AG04450 (cell line): ENCODE measurements around the gene RAPH1. TPM values are rescaled to one million over a fixed set of nuclear protein-coding genes. Genes with fewer than 3 reads are reported as not detected.

Experiments used
- CTCF ChIA-PET: fragments of 300-600, 350-600 bp; formaldehyde crosslinking; extraction: SDS; loops from one replicate; lab custom pipeline; 2022; ENCODE audit warnings: antibody characterized with exemption, inconsistent platforms; lab: Charles Lee
- POLR2A ChIA-PET: fragments of 350-600 bp; formaldehyde crosslinking; extraction: SDS; loops from one replicate; lab custom pipeline; 2021; ENCODE audit warnings: antibody characterized with exemption, inconsistent platforms; lab: Yijun Ruan, JAX
- DNase-seq: peaks from one replicate; pipeline ENCODE4 v3.0.0-alpha.2; 2011; ENCODE audit warnings: low read depth, low spot score
- H3K27ac ChIP-seq: one replicate; pipeline ENCODE4 v1.5.1; 2012; ENCODE audit warnings: low read depth, low read length, control low read depth
- H3K27me3 ChIP-seq: one replicate; pipeline ENCODE4 v1.6.0; 2012; ENCODE audit warnings: low read length; ENCODE audit not compliant: control insufficient read depth, insufficient read depth
- H3K4me3 ChIP-seq: 2 replicates; pipeline ENCODE4 v1.5.1; 2011; ENCODE audit warnings: mild to moderate bottlenecking, low read depth, low read length, control low read depth
- H3K9me3 ChIP-seq: 2 replicates; pipeline ENCODE4 v1.5.1; 2012; ENCODE audit warnings: low read length; ENCODE audit not compliant: control insufficient read depth, insufficient read depth
- polyA plus RNA-seq: library from polyadenylated mRNA; depleted of rRNA; stranded (reverse); fragments of >200 nt; gene quantifications from 2 replicates; pipeline ENCODE4 v1.2.3, GENCODE V29; 2011; rRNA removed
- TF ChIP-seq, protein P1 (sequence below): IDR thresholded peaks from 2 replicates; pipeline ENCODE4 v1.5.1; 2011; ENCODE audit warnings: low read depth, low read length, control low read depth, inconsistent platforms

RAPH1 gene
- polyA plus RNA-seq, 1 experiment, result 6.0 TPM

DNA sequence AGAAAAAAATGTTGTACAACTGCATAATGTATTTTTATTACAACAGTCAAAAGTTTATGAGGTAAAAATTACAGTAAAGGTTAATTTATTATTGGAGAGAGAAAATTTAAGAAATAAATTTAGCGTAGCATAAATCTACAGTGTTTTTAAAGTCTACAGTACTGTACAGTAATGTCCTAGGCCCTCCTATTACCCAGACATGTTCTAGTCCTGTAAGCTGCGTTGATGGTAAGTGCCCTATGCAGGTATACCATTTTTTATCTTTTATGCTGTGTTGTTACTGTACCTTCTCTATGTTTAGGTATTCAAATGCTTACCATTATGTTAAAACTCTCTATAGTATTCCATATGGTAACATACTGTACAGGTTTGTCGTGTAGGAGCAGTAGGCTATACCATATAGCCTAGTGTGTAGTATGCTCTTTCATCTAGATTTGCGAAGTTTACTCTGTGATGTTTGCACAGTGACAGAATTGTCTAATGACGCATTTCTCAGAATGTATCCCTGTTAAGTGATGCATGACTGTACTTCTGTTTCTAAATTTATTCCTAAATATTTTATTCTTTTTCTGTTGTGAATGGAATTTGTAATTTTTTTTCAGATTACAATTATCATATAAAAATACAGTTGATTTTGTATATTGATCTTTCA is 182.4 kb downstream of the RAPH1 start:
- DNase-seq, result no peak
- Histone ChIP-seq H3K27ac (no peak overlapping the region), H3K27me3 (no peaks in the 10 kb centered on the region), H3K9me3 (no peaks in the 10 kb centered on the region), H3K4me3 (no peak overlapping the region)
- POLR2A ChIA-PET, result no interaction called here
- TF ChIP-seq, protein P1, sequence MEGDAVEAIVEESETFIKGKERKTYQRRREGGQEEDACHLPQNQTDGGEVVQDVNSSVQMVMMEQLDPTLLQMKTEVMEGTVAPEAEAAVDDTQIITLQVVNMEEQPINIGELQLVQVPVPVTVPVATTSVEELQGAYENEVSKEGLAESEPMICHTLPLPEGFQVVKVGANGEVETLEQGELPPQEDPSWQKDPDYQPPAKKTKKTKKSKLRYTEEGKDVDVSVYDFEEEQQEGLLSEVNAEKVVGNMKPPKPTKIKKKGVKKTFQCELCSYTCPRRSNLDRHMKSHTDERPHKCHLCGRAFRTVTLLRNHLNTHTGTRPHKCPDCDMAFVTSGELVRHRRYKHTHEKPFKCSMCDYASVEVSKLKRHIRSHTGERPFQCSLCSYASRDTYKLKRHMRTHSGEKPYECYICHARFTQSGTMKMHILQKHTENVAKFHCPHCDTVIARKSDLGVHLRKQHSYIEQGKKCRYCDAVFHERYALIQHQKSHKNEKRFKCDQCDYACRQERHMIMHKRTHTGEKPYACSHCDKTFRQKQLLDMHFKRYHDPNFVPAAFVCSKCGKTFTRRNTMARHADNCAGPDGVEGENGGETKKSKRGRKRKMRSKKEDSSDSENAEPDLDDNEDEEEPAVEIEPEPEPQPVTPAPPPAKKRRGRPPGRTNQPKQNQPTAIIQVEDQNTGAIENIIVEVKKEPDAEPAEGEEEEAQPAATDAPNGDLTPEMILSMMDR, result no peak
- CTCF ChIA-PET, result no interaction called here

DNA sequence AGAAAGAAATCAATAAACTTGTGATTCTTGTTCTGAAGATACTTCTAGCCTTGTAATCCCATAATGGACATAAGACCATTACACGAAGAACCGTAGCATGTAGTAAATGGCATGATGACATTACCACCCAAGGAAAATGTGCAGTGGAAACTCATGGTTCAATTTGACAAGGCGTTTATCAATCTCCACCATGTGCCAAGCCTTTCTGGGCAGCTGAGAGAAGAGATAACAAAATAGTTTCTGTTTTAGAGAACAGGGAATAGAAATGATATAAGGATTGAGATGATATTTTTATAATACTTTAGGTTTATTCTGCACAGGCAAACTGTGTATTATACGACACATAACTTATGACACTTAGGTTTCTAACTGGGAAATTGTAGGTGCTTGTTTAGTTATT is 187.7 kb downstream of the RAPH1 start:
- CTCF ChIA-PET, result no interaction called here
- H3K27ac ChIP-seq, result no peak overlapping the region
- no peaks in the 10 kb centered on the region for H3K9me3 ChIP-seq
- H3K27me3 ChIP-seq, result no peaks in the 10 kb centered on the region
- no peak for DNase-seq
- POLR2A ChIA-PET, result no interaction called here
- no peak overlapping the region for H3K4me3 ChIP-seq
- TF ChIP-seq, protein P1, result no peak

DNA sequence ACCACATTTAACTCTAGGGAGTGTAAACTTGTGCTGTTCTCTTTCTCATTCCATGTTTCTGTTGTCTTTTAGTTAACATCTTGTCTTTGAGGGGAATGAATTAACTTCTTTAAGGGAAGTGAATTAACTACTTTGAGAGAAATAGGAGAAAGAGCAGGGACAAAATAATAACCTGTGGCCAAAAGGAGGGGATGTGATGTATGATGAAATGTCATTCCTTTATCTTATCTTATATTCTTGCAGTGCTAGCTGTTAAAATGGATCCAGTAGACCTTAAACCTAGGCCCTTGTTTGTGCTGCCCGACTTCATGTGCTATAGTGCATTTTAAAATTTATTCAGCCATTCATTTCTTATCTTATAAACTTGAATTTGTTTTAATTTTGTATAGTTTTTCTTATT is 188.5 kb downstream of the RAPH1 start:
- TF ChIP-seq, protein P1, result no peak
- Histone ChIP-seq H3K27me3 (no peaks in the 10 kb centered on the region), H3K27ac (no peak overlapping the region), H3K4me3 (no peak overlapping the region), H3K9me3 (no peaks in the 10 kb centered on the region)
- POLR2A ChIA-PET, result no interaction called here
- CTCF ChIA-PET, result no interaction called here
- DNase-seq, result no peak

DNA sequence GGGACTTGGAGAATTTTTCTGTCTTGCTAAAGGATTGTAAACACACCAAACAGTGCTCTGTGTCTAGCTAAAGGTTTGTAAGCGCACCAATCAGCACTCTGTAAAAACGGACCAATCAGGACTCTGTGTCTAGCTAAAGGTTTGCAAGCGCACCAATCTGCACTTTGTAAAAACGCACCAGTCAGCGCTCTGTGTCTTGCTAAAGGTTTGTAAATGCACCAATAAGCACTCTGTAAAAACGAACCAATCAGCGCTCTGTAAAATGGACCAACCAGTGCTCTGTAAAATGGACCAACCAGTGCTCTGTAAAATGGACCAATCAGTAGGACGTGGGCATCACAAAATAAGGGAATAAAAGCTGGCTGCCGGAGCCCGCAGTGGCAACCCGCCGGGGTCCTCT is 190.4 kb downstream of the RAPH1 start:
- CTCF ChIA-PET, result no interaction called here
- POLR2A ChIA-PET, result no interaction called here

More for the DNA sequence above, 190.4 kb downstream of the RAPH1 start:
- TF ChIP-seq, protein P1, result no peak
- H3K4me3 ChIP-seq, result no peak overlapping the region
- H3K9me3 ChIP-seq, result no peaks in the 10 kb centered on the region
- no peak for DNase-seq
- H3K27me3 ChIP-seq, result no peaks in the 10 kb centered on the region
- H3K27ac ChIP-seq, result no peak overlapping the region

Other genes with a start within 250 kb of the RAPH1 start
- gene ABI2, start 206.9 kb downstream of the RAPH1 start, polyA plus RNA-seq, result 35.7 and 42.5 TPM in 2 replicates
- gene CD28, start 171.3 kb upstream of the RAPH1 start, polyA plus RNA-seq, result not detected in 2 replicates